ENCODE data around the gene KLHDC8A.

GRCh38 chr1:205296154-205296553 is 60.6 kb downstream of the KLHDC8A start:
- TF ChIP-seq, protein P1, sequence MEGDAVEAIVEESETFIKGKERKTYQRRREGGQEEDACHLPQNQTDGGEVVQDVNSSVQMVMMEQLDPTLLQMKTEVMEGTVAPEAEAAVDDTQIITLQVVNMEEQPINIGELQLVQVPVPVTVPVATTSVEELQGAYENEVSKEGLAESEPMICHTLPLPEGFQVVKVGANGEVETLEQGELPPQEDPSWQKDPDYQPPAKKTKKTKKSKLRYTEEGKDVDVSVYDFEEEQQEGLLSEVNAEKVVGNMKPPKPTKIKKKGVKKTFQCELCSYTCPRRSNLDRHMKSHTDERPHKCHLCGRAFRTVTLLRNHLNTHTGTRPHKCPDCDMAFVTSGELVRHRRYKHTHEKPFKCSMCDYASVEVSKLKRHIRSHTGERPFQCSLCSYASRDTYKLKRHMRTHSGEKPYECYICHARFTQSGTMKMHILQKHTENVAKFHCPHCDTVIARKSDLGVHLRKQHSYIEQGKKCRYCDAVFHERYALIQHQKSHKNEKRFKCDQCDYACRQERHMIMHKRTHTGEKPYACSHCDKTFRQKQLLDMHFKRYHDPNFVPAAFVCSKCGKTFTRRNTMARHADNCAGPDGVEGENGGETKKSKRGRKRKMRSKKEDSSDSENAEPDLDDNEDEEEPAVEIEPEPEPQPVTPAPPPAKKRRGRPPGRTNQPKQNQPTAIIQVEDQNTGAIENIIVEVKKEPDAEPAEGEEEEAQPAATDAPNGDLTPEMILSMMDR (IDR thresholded peaks at IDR 0.05): no peak
- no peak for TF ChIP-seq POLR2A (IDR thresholded peaks at IDR 0.05)
